NCI-H1417 treated with DMSO at 0.1 percent for 48 hours (cell line): ENCODE measurements around the gene IP6K3.

Experiments
- DNase-seq: peaks from one replicate; lab custom pipeline; 2025; lab: John Stamatoyannopoulos, UW

The IP6K3 gene

GRCh38 chr6:33673851-33674250, 72.9 kb downstream of the IP6K3 start:
- DNase-seq: no peak

DNA sequence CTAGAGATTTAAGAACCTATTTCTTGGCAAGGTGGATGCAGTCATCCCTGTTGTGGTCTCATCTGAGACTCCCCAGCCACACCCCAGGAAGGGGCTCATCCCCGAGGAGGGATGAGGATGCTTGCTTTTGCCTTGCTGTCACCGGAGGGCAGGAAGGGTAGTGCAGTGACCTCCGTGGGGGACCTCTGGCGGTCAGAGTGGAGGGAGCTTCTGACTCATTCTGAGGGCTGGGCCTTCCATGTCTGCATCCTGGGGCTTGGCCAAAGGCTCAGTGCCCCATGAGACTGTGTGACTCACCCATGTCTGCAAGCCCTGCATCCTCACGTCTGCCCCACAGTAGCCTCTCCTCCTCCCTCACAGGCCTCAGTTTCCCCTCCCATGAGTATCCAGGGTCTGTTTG, 73.9 kb downstream of the IP6K3 start:
- DNase-seq: no peak

DNA sequence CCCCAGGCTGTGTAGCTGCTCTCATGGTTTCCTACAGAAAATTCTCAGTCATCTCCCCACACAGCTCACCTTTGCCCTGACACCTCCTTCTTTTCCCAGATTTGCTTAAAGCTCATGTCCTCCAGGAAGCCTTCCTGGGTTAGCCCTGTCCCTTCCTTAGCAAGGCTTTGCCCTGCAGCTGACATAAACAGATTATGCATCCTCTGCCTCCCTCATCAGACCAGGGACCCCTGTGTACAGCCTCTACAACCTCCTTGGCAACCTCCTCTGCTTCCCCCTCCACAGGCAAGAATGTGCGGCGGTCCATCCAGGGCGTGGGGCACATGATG, 75.0 kb downstream of the IP6K3 start:
- no peak for DNase-seq
